ENCODE data around the gene TPPP3.

TPPP3 gene

DNA sequence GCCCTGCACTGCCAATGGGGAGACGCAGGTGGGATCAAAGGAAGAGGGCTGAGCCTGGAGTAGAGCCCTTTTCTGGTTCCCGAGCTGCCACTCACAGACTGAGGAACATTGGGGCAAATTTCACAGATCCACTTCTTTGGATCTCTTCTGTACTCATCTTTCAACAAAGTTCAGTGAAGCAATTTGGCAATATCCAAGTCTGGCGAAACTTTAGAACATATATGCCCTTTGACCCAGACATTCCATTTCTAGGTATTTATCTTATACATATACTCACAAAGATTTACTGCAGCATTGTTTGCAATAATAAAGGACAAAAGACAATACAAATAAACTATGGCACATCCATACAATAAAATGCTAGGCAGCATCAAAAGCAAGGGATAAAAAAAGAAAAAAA lies 18.0 kb upstream of the TPPP3 start:
- peaks cover 16% of the 10 kb centered on the region for H3K79me1 ChIP-seq (ENCODE audit: low read length)
- H3K79me2 ChIP-seq (ENCODE audit: control insufficient read depth, insufficient read depth, low read length, poor library complexity), result peaks cover 4% of the 10 kb centered on the region
- WGBS (ENCODE audit: extremely low coverage, insufficient coverage, insufficient read length), result no CpG with 5 or more reads among the region's 3 CpGs
- H3K18ac ChIP-seq (ENCODE audit: low read length), result no peak overlapping the region
- H3K4me2 ChIP-seq (ENCODE audit: low read length), result no peak overlapping the region
- H3K36me3 ChIP-seq (ENCODE audit: control insufficient read depth in 1 of 2, insufficient read depth in 2 of 2, low read length in 2 of 2), result no peaks in the 10 kb centered on the region
- no peaks in the 10 kb centered on the region for H3K27me3 ChIP-seq (ENCODE audit: insufficient read depth, low read length)
- peaks cover 4 to 6% of the 10 kb centered on the region in 2 experiments for H3K4me1 ChIP-seq (ENCODE audit: control insufficient read depth in 1 of 2, insufficient read depth in 2 of 2, low read length in 2 of 2)
- H4K8ac ChIP-seq (ENCODE audit: low read depth, low read length), result no peak overlapping the region
- H3K9me3 ChIP-seq (ENCODE audit: insufficient read depth, low read depth, low read length), result no peaks in the 10 kb centered on the region
- no peak overlapping the region for H3K27ac ChIP-seq (ENCODE audit: low read depth, low read length)
- no peak overlapping the region for H2BK5ac ChIP-seq (ENCODE audit: low read depth, low read length, poor library complexity)
- H2AK5ac ChIP-seq (ENCODE audit: low read length), result no peak overlapping the region
- no peak overlapping the region for H2BK12ac ChIP-seq (ENCODE audit: low read length)
- H3K14ac ChIP-seq (ENCODE audit: low read length), result no peak overlapping the region
- DNase-seq, result no peak
- no peak overlapping the region for H3K4ac ChIP-seq (ENCODE audit: low read depth, low read length)
- no peak overlapping the region for H4K12ac ChIP-seq (ENCODE audit: low read depth, low read length)
- H2AFZ ChIP-seq (ENCODE audit: insufficient read depth, low read length, poor library complexity), result no peak overlapping the region
- H3K4me3 ChIP-seq (ENCODE audit: low read depth, low read length), result no peak overlapping the region
- no peak overlapping the region for H2BK120ac ChIP-seq (ENCODE audit: insufficient read depth, low read length, poor library complexity)
- no peak overlapping the region for H4K91ac ChIP-seq (ENCODE audit: low read depth, low read length)
- H3K9ac ChIP-seq (ENCODE audit: low read length), result no peak overlapping the region
- H3K23ac ChIP-seq (ENCODE audit: low read length), result no peak overlapping the region

DNA sequence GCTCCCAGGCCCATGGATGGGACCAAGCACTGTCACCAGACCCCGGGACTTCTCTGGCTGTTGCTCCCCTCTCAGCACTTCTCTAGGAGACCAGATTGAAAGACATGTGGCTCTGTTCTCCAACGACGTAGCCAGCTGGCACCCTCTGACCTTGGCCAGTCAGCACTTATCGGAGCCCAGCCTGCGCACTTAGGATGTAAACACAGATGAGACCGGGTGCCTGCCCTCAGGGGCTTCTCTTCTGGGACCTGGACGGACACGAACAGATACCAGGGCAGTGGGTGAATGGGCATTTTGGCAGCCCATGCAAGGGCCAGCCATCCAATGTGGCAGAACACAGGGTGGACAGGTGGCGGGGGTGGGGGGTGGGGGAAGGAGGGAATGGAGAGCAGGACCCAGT lies 16.3 kb upstream of the TPPP3 start:
- no peak overlapping the region for H3K9ac ChIP-seq (ENCODE audit: low read length)
- no peak overlapping the region for H2AFZ ChIP-seq (ENCODE audit: insufficient read depth, low read length, poor library complexity)
- no peak overlapping the region for H2AK5ac ChIP-seq (ENCODE audit: low read length)
- no peak overlapping the region for H2BK12ac ChIP-seq (ENCODE audit: low read length)
- H3K27me3 ChIP-seq (ENCODE audit: insufficient read depth, low read length), result no peaks in the 10 kb centered on the region
- H4K91ac ChIP-seq (ENCODE audit: low read depth, low read length), result peak overlapping the region; percentile 25
- no peak overlapping the region for H3K4ac ChIP-seq (ENCODE audit: low read depth, low read length)
- WGBS (ENCODE audit: extremely low coverage, insufficient coverage, insufficient read length), result no CpG with 5 or more reads among the region's 9 CpGs
- DNase-seq, result no peak
- H3K79me2 ChIP-seq (ENCODE audit: control insufficient read depth, insufficient read depth, low read length, poor library complexity), result no peaks in the 10 kb centered on the region
- H3K14ac ChIP-seq (ENCODE audit: low read length), result no peak overlapping the region
- no peak overlapping the region for H3K27ac ChIP-seq (ENCODE audit: low read depth, low read length)
- H3K4me2 ChIP-seq (ENCODE audit: low read length), result no peak overlapping the region
- no peak overlapping the region for H4K12ac ChIP-seq (ENCODE audit: low read depth, low read length)
- H3K79me1 ChIP-seq (ENCODE audit: low read length), result peaks cover 20% of the 10 kb centered on the region
- H3K36me3 ChIP-seq (ENCODE audit: control insufficient read depth in 1 of 2, insufficient read depth in 2 of 2, low read length in 2 of 2), result no peaks in the 10 kb centered on the region
- no peak overlapping the region for H3K23ac ChIP-seq (ENCODE audit: low read length)
- no peak overlapping the region for H3K4me3 ChIP-seq (ENCODE audit: low read depth, low read length)
- peaks cover 12 to 13% of the 10 kb centered on the region in 2 experiments for H3K4me1 ChIP-seq (ENCODE audit: control insufficient read depth in 1 of 2, insufficient read depth in 2 of 2, low read length in 2 of 2)
- no peak overlapping the region for H4K8ac ChIP-seq (ENCODE audit: low read depth, low read length)
- no peak overlapping the region for H3K18ac ChIP-seq (ENCODE audit: low read length)
- H2BK120ac ChIP-seq (ENCODE audit: insufficient read depth, low read length, poor library complexity), result no peak overlapping the region
- H3K9me3 ChIP-seq (ENCODE audit: insufficient read depth, low read depth, low read length), result no peaks in the 10 kb centered on the region
- no peak overlapping the region for H2BK5ac ChIP-seq (ENCODE audit: low read depth, low read length, poor library complexity)

DNA sequence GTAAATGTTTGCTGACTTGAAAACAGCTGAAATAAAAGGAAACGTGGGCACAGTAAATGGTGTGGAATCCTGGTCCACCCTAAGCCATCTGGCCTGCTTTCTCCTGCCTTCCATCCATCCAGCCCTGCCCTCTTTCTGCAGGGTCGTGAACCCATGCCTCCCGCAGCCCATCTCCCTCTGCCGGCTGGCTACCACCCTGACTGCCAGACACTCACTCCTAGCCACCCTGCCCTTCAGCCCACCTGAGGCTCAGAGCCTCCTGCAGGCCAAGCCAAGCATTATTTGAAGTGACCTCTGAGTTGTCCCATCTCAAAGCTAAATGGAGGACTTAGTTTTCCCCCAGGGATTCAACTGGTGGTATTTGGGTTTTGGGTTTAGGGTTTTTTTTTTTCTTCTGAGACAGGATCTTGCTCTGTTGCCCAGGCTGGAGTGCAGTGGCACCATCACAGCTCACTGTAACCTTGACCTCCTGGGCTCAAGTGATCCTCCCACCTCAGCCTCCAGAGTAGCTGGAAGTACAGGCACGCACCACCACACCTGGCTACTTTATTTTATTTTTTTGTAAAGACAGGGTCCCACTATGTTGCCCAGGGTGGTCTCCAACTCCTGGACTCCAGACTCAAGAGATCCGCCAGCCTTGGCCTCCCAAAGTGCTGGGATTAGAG lies 14.6 kb upstream of the TPPP3 start:
- H3K4me3 ChIP-seq (ENCODE audit: low read depth, low read length), result no peak overlapping the region
- no peak overlapping the region for H3K23ac ChIP-seq (ENCODE audit: low read length)
- peaks cover 21 to 23% of the 10 kb centered on the region in 2 experiments for H3K4me1 ChIP-seq (ENCODE audit: control insufficient read depth in 1 of 2, insufficient read depth in 2 of 2, low read length in 2 of 2)
- WGBS (ENCODE audit: extremely low coverage, insufficient coverage, insufficient read length), result no CpG with 5 or more reads among the region's 6 CpGs
- no peak overlapping the region for H3K18ac ChIP-seq (ENCODE audit: low read length)
- no peak overlapping the region for H3K4ac ChIP-seq (ENCODE audit: low read depth, low read length)
- no peak overlapping the region for H3K9ac ChIP-seq (ENCODE audit: low read length)
- no peak overlapping the region for H4K12ac ChIP-seq (ENCODE audit: low read depth, low read length)
- peaks cover 28% of the 10 kb centered on the region for H3K79me1 ChIP-seq (ENCODE audit: low read length)
- H4K8ac ChIP-seq (ENCODE audit: low read depth, low read length), result no peak overlapping the region
- H2BK12ac ChIP-seq (ENCODE audit: low read length), result no peak overlapping the region
- no peaks in the 10 kb centered on the region for H3K9me3 ChIP-seq (ENCODE audit: insufficient read depth, low read depth, low read length)
- H3K27ac ChIP-seq (ENCODE audit: low read depth, low read length), result no peak overlapping the region
- no peak for DNase-seq
- no peaks in the 10 kb centered on the region for H3K27me3 ChIP-seq (ENCODE audit: insufficient read depth, low read length)
- peak overlapping the region; percentile 53 for H2AK5ac ChIP-seq (ENCODE audit: low read length)
- H3K36me3 ChIP-seq (ENCODE audit: control insufficient read depth in 1 of 2, insufficient read depth in 2 of 2, low read length in 2 of 2), result no peaks in the 10 kb centered on the region
- peaks cover 3% of the 10 kb centered on the region for H3K79me2 ChIP-seq (ENCODE audit: control insufficient read depth, insufficient read depth, low read length, poor library complexity)
- H3K14ac ChIP-seq (ENCODE audit: low read length), result no peak overlapping the region
- H3K4me2 ChIP-seq (ENCODE audit: low read length), result no peak overlapping the region
- H4K91ac ChIP-seq (ENCODE audit: low read depth, low read length), result peak overlapping the region; percentile 31
- H2BK5ac ChIP-seq (ENCODE audit: low read depth, low read length, poor library complexity), result no peak overlapping the region
- H2BK120ac ChIP-seq (ENCODE audit: insufficient read depth, low read length, poor library complexity), result no peak overlapping the region
- no peak overlapping the region for H2AFZ ChIP-seq (ENCODE audit: insufficient read depth, low read length, poor library complexity)

DNA sequence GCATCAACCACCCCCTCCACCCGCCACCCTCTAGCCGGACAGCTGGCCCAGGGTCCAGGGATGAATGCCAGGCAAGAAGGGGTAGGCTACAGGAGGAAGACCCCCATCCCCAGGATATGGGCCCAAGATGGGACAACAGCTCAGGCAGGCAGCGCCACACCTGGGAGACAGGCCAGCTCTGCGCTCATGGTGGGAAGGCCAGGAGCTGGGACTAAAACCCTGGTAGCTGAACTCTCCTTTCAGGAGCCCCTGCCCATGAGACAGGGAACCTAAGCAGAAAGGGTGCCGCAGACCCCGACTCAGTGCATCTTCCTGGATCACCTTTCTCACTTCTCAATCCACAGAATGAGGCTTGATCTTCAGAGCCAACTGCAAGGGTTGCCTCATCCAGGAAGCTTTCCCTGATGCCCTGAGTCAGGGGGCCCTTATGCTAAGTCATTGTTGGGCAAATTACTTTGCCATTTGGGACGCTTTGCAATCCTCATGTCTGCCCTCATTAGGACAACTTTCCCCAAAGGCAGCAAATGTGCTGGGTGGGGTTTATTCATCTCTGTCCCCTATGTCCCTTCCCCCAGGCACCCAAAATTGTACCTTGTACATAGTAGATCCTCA lies 14.0 kb upstream of the TPPP3 start:
- no peak overlapping the region for H3K4me2 ChIP-seq (ENCODE audit: low read length)
- H4K8ac ChIP-seq (ENCODE audit: low read depth, low read length), result no peak overlapping the region
- no peak overlapping the region for H2AFZ ChIP-seq (ENCODE audit: insufficient read depth, low read length, poor library complexity)
- no peak overlapping the region for H3K23ac ChIP-seq (ENCODE audit: low read length)
- H3K36me3 ChIP-seq (ENCODE audit: control insufficient read depth in 1 of 2, insufficient read depth in 2 of 2, low read length in 2 of 2), result no peaks in the 10 kb centered on the region
- H3K27ac ChIP-seq (ENCODE audit: low read depth, low read length), result no peak overlapping the region
- H2BK12ac ChIP-seq (ENCODE audit: low read length), result peak overlapping the region; percentile 15
- H3K14ac ChIP-seq (ENCODE audit: low read length), result no peak overlapping the region
- H2BK120ac ChIP-seq (ENCODE audit: insufficient read depth, low read length, poor library complexity), result peak overlapping the region; percentile 18
- no peak overlapping the region for H2BK5ac ChIP-seq (ENCODE audit: low read depth, low read length, poor library complexity)
- H3K4me3 ChIP-seq (ENCODE audit: low read depth, low read length), result no peak overlapping the region
- H3K9me3 ChIP-seq (ENCODE audit: insufficient read depth, low read depth, low read length), result no peaks in the 10 kb centered on the region
- H2AK5ac ChIP-seq (ENCODE audit: low read length), result peak overlapping the region; percentile 83
- no peak overlapping the region for H4K12ac ChIP-seq (ENCODE audit: low read depth, low read length)
- DNase-seq, result no peak
- H3K18ac ChIP-seq (ENCODE audit: low read length), result no peak overlapping the region
- H3K79me1 ChIP-seq (ENCODE audit: low read length), result peaks cover 28% of the 10 kb centered on the region
- no CpG with 5 or more reads among the region's 7 CpGs for WGBS (ENCODE audit: extremely low coverage, insufficient coverage, insufficient read length)
- peak overlapping the region; percentile 19 for H4K91ac ChIP-seq (ENCODE audit: low read depth, low read length)
- no peak overlapping the region for H3K9ac ChIP-seq (ENCODE audit: low read length)
- H3K79me2 ChIP-seq (ENCODE audit: control insufficient read depth, insufficient read depth, low read length, poor library complexity), result peaks cover 3% of the 10 kb centered on the region
- H3K4me1 ChIP-seq (ENCODE audit: control insufficient read depth in 1 of 2, insufficient read depth in 2 of 2, low read length in 2 of 2), result peaks cover 21 to 23% of the 10 kb centered on the region in 2 experiments
- no peak overlapping the region for H3K4ac ChIP-seq (ENCODE audit: low read depth, low read length)
- H3K27me3 ChIP-seq (ENCODE audit: insufficient read depth, low read length), result no peaks in the 10 kb centered on the region

All from trophoblast cell (in vitro differentiated cells and primary cell).